ENCODE results near the gene EIF4H.

- TF ChIP-seq POLR2A (IDR thresholded peaks at IDR 0.05; ENCODE audit: extremely low read depth, insufficient read length) (no peak), CTCF (IDR thresholded peaks at IDR 0.05; ENCODE audit: low read depth, low read length) (no peak)
Observed at GRCh38 chr7:74134117-74134620, 40.0 kb upstream of the EIF4H start.

Measured in NB4 (cell line).